Nucleus accumbens (tissue), 56 donors: ENCODE data around the gene TMEM119.
"Not testable (repeated sequence)": the region's sequence is repeated elsewhere in the genome, so short reads cannot be mapped to it uniquely, and the experiment has no call there.

Experiments used
- DNase-seq, 56 donors: peaks; one replicate each; lab custom pipeline; 2025; lab: John Stamatoyannopoulos, UW

The TMEM119 gene

GRCh38 chr12:108589028-108589839 is 8.7 kb downstream of the TMEM119 start:
- no peak for DNase-seq

- DNase-seq = peak in 49 of 56 donors; percentile 8 to 80 (median 51)
Measured at GRCh38 chr12:108587826-108588225, 10.1 kb downstream of the TMEM119 start.

DNA sequence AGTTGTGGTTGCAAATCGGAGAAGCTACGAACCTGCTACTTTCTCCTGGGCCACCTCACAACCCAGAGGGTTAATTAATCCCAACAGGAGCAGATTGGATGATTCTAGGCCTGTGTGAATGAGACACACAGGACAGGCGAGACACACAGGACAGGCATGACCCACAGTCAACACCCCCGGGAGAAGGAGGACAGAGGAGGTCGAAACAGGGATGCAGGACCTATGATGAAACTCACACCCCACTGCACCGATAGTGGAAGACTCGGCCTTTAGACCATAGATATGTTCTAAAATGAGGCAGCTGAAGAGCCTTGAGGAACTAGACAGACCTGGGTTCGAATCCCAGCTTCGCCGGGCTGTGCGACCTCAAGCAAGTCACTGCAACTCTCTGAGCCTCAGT is 11.6 kb downstream of the TMEM119 start:
- DNase-seq = no peak

- no peak for DNase-seq
Measured at GRCh38 chr12:108585864-108586263, 12.0 kb downstream of the TMEM119 start.

DNA sequence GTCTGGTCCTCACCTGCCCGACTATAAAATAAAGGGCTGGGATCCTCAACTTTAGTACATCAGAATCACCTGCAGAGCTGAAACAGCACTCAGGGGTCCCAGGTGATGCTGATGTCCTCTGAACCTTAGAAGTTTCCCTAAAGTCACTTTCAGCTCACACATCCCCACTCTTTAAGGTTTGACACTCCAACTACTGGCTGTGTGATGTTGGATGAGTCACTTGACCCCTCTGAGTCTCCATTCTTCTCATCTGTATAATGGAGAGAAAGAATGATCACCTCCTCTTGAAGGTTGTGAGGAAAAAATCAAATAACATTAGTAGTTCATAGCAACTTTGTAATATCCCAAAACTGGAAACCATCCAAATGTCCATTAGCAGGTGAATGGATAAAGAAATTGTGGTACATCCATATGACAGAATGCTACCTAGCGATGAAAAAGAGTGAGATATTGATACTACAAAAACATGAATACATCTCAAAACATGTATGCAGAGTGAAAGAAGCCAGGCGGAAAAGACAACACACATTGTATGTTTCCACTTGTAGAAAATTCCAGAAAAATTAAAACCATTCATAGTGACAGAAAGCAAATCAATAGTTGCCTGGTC is 13.3 kb downstream of the TMEM119 start:
- DNase-seq = no peak

GRCh38 chr12:108583991-108584390 is 13.9 kb downstream of the TMEM119 start:
- DNase-seq = no peak

DNA sequence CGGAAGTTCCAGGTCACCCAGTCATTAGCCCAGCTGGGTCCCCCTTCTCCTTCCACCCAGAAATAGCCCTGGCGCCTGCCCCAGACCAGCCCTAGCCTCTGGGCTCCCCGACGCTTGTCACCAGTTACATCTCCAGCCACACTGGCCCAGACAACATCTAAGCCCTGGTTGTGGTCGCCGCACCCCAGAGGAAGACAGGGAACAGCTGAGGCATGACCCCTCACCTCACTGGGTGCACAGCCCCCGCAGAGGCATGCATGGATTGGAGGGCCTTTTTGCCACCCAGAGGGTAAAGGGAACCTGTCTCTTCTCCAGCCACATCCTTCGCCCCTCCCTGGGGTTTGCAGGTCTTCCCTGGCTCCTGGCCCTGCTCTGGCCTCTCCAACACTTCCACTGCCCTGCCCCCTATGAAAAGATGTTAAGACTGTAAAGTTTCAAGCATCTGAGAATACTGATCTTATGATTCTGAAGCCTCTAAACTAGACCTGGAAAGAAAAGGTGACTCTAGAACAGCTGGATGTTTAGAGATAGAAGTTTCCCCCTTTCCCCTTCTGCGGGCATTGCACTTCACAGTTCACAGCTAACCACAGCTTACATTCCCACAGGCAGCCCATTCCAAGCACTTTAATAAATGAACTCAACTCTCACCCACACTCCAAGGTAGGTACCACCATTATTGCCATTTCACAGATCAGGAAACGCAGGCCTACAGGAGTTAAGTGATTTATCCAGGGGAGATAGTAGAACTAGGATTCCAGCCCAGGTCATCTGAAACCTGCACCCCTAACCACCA is 14.7 kb downstream of the TMEM119 start:
- DNase-seq = no peak

DNA sequence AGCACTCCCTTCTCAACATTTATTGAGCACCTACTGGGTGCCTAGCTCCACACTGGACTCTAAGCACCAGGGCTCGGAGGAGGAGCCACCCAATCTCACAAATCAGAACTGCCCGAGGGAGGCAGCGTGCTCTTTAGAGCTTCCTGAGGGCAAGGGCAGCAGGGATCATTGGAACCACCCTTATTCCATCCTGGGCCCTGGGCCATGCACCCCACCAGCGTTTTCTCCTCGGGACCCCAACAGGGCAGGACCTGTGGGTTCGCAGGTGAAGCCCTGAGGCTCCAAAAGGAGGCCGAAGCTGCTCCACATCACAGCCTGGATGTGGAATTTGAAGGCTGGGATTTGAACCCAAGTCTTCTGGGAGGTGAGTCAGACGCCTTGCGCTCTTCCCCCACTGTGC is 15.4 kb downstream of the TMEM119 start:
- no peak for DNase-seq

GRCh38 chr12:108581311-108582227 is 16.3 kb downstream of the TMEM119 start:
- DNase-seq = no peak

GRCh38 chr12:108580531-108580930 is 17.4 kb downstream of the TMEM119 start:
- DNase-seq = no peak

DNA sequence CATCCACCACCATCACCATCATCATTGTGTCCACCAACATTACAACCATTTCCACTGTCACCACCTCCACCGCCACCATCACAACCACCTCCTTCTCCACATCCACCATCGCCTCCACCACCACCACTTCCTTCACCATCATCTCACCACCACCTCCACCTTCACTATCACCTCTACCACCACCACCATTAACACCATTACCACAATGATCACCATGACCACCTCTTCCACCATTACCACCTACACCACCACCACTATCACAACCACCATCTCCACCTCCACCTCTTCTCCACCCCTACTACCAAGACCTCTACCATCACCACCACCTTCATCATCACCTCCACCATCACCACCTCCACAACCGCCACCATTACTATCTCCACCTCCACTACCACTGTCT is 19.1 kb downstream of the TMEM119 start:
- DNase-seq = no peak

DNA sequence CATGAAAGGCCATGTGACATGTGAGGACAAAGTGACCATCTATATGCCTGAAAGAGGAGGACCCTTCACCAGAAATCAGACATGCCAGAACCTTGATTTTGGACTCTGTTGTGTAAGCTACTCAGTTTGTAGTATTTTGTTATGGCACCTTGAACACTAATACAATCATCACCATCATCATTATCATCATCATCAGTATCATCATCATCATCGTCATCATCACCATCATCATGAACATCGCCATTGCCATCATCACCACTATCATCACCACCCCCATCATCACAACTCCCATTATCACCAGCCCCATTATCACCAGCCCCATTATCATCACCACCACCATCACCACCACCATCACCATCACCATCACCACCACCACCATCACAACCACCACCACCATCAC is 19.6 kb downstream of the TMEM119 start:
- no peak for DNase-seq

GRCh38 chr12:108577458-108577857 is 20.4 kb downstream of the TMEM119 start:
- no peak for DNase-seq

DNA sequence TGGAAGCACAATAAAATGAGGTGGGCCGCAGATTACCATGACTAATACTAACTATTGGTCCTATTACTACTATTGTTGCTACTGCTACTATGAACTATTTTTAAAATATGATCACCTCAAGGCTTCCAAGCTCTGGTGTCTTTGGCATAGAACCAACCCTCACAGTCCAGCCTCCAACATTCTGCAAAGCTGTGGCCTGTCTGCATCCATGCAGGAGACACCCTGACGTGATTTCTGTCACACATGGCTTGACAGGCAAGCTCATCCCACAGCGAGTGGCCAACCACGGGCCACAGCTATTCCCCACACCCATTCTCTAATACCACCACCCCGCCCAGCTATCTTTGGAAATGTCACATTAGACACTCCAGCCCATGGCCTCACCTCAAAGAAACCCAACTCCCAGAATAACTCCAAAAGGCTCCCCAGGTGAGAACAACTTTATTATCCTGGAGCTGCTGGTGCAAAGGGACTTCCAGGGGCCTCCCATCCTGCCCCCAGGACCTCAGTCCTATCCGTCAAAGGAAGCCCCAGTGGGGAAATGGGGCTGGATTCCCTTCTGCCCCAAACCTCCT is 21.1 kb downstream of the TMEM119 start:
- DNase-seq = no peak

DNA sequence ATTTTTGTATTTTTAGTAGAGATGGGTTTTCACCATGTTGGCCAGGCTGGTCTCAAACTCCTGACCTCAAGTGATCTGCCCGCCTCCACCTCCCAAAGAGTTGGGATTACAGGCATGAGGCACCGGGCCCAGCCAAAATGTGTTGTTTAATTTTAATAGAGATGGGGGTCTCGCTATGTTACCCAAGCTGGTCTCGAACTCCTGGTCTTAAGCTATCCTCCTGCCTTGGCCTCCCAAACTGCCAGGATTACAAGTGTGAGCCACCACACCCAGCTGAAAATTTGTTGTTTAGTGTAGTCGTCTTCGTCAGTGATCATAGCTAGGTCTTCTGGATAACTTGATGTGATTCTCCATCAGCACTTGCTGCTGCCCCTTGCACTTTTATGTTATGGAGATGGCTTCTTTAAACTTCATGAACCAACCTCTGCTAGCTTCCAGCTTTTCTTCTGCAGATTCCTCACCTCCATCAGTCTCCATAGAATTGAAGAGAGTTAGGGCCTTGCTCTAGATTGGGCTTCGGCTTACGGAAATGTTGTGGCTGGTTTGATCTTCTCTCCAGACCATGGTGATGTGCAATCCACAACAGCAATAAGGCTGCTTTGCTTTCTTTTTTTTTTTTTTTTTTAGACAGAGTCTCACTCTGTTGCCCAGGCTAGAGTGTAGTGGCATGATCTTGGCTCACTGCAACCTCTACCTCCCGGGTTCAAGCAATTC is 22.5 kb downstream of the TMEM119 start:
- DNase-seq = no peak

- DNase-seq = not testable (repeated sequence)
Measured at GRCh38 chr12:108574276-108574675, 23.6 kb downstream of the TMEM119 start.

DNA sequence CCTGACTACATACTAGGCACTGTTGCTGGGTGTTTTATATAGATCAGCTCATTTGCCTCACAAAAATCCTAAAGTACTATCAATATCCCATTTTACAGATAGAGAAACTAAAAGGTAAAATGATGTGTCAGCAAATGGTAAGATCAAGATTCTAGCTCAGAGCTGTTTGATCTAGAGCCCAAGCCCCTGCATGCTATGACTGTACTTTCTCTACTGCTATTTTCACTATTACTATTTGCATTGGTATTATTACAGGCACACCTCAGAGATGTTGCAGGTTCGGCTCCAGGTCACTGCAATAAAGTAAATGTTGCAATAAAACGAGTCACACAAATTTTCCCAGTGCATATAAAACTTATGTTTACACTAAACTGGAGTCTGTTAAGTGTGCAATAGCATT is 24.6 kb downstream of the TMEM119 start:
- no peak for DNase-seq

DNA sequence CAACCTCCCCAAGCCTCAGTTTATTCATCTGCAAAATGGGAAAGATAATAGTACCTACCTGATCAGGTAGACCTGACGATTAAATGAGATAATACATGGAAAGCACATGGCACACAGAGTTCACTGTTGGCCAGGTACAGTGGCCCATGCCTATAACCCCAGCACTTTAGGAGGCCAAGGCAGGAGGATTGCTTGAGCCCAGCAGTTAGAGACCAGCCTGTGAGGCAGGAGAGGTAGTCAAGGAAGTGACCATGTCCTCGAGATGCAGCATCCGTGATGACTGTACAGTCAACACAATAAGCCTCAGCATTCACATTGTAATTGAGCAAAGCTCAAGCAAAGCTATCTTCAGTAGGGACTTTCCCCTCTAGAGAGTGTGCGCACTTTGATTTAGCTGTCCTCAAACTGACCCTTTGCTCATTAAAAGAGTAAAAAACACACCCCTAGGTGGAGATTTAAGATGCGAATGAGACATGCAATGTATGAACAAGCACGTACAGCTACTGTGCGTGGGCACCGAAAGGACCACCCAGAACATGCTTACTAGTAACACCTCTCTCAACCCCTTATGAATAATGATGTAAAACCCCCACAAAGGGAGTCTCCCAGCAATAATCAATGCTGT is 25.6 kb downstream of the TMEM119 start:
- DNase-seq = no peak

GRCh38 chr12:108571609-108572165 is 26.2 kb downstream of the TMEM119 start:
- DNase-seq = no peak
